Bronchial epithelial cell (primary cell): Measurements from ENCODE around the gene MRPL3. TPM values are rescaled to one million over a fixed set of nuclear protein-coding genes. Genes with fewer than 3 reads are reported as not detected.

Source experiments
- DNase-seq: peaks from one replicate; pipeline ENCODE4 v3.0.0-alpha.2; 2010; ENCODE audit warnings: low read depth
- FAIRE-seq: peaks from 2 replicates; lab custom pipeline; 2011; peaks lifted over from hg19 to GRCh38; lab: Jason Lieb, UNC
- H3K27me3 ChIP-seq: 2 replicates; pipeline ENCODE4 v1.5.1; 2011; ENCODE audit warnings: low read length; ENCODE audit not compliant: control insufficient read depth, insufficient read depth
- H3K36me3 ChIP-seq: 2 replicates; pipeline ENCODE4 v1.5.1; 2011; ENCODE audit warnings: low read length; ENCODE audit not compliant: control insufficient read depth, insufficient read depth
- H3K4me3 ChIP-seq: 2 replicates; pipeline ENCODE4 v1.5.1; 2011; ENCODE audit warnings: mild to moderate bottlenecking, low read depth, low read length, control low read depth
- total RNA-seq: library from RNA; depleted of rRNA; stranded (reverse); fragments of >200 nt; gene quantifications from 2 replicates; pipeline ENCODE4 v1.2.1, GENCODE V29; 2014
- TF ChIP-seq, protein P1 (sequence below): IDR thresholded peaks from 2 replicates; pipeline ENCODE4 v1.5.1; 2011; ENCODE audit warnings: mild to moderate bottlenecking, moderate library complexity, low read length, control low read depth, inconsistent platforms; ENCODE audit not compliant: insufficient read depth, severe bottlenecking

MRPL3 gene
- total RNA-seq, 1 donor from 2014 or later: 119 TPM

DNA sequence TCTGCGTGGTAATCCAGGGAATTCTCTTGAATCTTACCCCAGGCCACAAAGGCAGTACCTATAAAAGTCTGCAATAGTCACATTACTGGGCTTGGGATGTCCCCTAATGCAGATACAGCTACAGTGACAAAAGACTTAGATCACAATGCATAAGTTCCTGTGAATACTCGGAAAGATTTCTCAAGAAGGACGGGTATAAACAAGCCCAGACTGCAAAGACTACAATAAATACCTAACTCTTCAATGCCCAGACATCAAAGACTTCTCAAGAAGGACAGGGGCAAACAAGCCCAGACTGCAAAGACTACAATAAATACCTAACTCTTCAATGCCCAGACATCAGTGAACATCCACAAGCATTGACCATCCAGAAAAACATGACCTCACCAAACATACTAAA, 70.3 kb downstream of the MRPL3 start:
- TF ChIP-seq, protein P1, sequence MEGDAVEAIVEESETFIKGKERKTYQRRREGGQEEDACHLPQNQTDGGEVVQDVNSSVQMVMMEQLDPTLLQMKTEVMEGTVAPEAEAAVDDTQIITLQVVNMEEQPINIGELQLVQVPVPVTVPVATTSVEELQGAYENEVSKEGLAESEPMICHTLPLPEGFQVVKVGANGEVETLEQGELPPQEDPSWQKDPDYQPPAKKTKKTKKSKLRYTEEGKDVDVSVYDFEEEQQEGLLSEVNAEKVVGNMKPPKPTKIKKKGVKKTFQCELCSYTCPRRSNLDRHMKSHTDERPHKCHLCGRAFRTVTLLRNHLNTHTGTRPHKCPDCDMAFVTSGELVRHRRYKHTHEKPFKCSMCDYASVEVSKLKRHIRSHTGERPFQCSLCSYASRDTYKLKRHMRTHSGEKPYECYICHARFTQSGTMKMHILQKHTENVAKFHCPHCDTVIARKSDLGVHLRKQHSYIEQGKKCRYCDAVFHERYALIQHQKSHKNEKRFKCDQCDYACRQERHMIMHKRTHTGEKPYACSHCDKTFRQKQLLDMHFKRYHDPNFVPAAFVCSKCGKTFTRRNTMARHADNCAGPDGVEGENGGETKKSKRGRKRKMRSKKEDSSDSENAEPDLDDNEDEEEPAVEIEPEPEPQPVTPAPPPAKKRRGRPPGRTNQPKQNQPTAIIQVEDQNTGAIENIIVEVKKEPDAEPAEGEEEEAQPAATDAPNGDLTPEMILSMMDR: no peak
- H3K27me3 ChIP-seq: no peaks in the 10 kb centered on the region
- FAIRE-seq (no peak), DNase-seq (peak; percentile 70)
- no peak overlapping the region for H3K4me3 ChIP-seq
- H3K36me3 ChIP-seq: no peaks in the 10 kb centered on the region

DNA sequence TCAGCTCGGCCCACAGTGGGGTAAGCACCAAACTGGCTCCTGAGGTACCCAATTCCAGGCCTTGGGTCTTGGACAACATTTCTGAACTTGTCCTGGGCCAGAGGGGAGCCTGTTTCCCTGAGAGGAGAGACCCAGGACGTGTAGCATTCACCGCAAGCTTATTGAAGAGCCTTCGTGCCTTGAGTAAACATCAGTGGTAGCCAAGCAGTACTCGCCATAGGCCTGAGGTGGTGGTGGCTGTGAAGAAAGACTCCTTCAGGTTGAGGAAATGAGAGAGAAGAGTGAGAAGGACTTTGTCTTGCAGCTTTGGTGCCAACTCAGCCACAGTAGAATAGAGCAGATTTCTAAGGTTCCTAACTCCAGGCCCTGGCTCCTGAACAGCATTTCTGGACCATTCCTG, 71.0 kb downstream of the MRPL3 start:
- no peaks in the 10 kb centered on the region for H3K27me3 ChIP-seq
- TF ChIP-seq, protein P1: no peak
- H3K4me3 ChIP-seq: no peak overlapping the region
- DNase-seq: no peak
- H3K36me3 ChIP-seq: no peaks in the 10 kb centered on the region
- FAIRE-seq: peak; percentile 92

DNA sequence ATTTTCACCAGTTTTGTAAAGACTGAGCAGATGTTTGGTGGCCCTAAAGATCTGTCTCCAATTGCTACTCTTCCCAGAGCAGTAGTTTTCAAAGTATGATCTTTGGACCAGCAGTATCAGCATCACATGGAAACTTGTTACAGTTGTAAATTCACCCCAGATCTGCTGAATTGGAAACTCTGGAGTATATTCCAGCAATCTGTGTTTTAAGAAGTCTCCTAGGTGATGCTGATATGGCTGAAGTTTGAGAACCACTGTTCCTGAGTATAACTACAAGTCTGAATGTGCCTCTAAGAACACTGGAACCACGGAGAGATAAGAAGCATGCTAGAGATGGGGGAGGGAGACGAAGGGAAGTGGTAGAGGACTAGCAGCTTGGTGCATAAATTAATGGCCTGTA, 75.5 kb downstream of the MRPL3 start:
- FAIRE-seq (no peak), DNase-seq (no peak)
- Histone ChIP-seq H3K27me3 (no peaks in the 10 kb centered on the region), H3K4me3 (no peak overlapping the region), H3K36me3 (no peaks in the 10 kb centered on the region)
- TF ChIP-seq, protein P1: no peak

DNA sequence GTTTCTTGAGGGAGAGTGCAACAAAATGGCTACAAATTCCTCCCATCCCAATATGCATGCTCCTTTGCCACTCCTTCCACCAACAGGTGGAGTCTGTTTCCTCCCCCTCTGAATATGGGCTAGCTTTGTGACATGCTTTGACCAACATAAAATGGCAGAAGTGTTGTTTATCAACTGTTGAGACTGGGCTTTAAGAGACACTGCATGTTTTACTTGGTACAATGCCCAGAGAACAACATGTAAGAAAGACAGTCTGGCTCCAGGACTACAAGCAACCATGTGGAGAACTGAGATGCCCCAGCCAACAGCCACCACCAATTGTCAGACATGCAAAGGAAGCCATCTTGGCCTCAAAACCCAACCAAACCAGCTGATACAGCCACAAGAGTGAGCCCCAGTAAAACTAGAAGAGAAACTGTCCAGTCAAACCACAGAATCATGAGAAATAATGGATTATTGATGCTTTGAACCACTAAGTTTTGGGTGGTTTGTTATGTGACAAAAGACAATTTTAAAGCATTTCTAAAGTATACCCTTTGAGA, 80.7 kb downstream of the MRPL3 start:
- DNase-seq (no peak), FAIRE-seq (no peak)
- no peak overlapping the region for H3K4me3 ChIP-seq
- H3K36me3 ChIP-seq: no peaks in the 10 kb centered on the region
- H3K27me3 ChIP-seq: no peaks in the 10 kb centered on the region
- TF ChIP-seq, protein P1: no peak

DNA sequence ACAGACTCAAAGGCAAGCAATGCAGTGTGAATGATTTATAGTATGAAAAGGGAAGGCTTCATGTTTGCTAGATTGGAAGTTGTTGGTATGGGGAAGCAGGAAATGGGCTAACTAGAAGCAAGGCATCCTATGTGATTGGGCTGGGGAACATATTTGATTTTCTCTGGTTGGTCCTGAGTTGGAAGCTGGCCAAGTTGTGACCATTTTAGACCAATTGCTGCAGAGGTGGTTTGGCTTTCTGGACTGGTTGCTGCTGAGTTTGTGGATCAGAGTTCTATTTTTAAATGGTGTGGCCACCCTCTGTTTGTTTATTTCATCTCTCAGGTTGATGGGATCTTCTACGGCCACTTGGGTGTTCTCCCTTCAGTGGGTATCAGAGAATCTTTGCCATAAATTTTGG, 81.5 kb downstream of the MRPL3 start:
- Histone ChIP-seq H3K4me3 (no peak overlapping the region), H3K36me3 (no peaks in the 10 kb centered on the region), H3K27me3 (no peaks in the 10 kb centered on the region)
- no peak for DNase-seq
- TF ChIP-seq, protein P1: no peak
- no peak for FAIRE-seq

DNA sequence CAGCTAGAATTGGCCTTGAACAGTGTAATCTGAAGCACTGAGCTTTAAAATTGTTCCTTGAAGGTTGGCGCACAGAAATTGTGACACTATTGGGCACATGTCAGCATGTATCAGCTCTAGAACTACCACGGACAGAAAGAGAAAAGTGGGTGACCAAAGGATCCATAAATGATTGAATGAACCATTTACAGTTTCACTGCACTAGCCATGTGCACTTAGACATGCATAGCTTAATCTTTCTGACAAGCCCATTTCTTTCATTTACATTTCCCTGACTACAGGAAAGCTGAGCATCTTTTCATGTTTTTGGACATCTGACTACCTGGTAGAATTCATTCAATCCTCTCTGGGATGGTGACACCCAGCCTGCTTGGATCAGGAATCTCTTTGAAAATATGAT, 85.0 kb downstream of the MRPL3 start:
- no peaks in the 10 kb centered on the region for H3K36me3 ChIP-seq

More for the DNA sequence above, 85.0 kb downstream of the MRPL3 start:
- no peak for DNase-seq
- H3K27me3 ChIP-seq: no peaks in the 10 kb centered on the region
- TF ChIP-seq, protein P1: no peak
- FAIRE-seq: no peak
- H3K4me3 ChIP-seq: no peak overlapping the region
